ENCODE data around the gene ZNF106.

GRCh38 chr15:42453826-42454225 lies 37.1 kb downstream of the ZNF106 start:
- TF ChIP-seq CTCF (IDR thresholded peaks at IDR 0.05), result no peak
- no peak for TF ChIP-seq POLR2A (IDR thresholded peaks at IDR 0.05)
- no peak for TF ChIP-seq POLR2AphosphoS5 (IDR thresholded peaks at IDR 0.05)
- TF ChIP-seq EP300 (IDR thresholded peaks at IDR 0.05), result no peak

Measured in suprapubic skin (tissue), 4 donors.